ENCODE measurements around the gene PTPRU. TPM values are rescaled to one million over a fixed set of nuclear protein-coding genes. Genes with fewer than 3 reads are reported as not detected.

PTPRU gene
- total RNA-seq, 1 experiment from 2014 or later: 40.7 TPM

DNA sequence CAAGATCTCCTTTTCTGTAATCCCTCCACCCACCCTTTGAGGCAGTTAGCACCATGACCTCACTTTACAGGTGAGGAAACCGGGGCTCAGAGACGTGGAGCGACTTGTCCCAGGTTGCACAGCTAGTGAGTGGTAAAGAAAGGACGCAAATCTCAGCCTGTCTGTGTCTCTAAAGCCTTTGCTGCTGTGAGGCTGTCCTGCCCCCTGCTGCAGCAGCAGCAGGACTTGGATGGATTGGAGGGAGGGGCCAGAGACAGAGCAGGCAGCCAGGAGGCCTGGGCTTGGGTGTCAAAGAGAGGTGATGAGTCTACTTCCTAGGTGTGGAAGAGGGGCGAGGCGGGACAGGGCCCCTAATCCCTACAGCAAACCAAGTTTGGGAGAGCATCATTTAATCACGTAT, 69.6 kb downstream of the PTPRU start:
- no peaks in the 10 kb centered on the region for H3K9me3 ChIP-seq (ENCODE audit: control insufficient read depth in 1 of 2, insufficient read depth in 1 of 2, low read depth in 1 of 2, low read length in 2 of 2)
- CTCF ChIA-PET: no interaction called here

More for the DNA sequence above, 69.6 kb downstream of the PTPRU start:
- no peak overlapping the region for H3K4me3 ChIP-seq (replicated peaks in 1 of 2; ENCODE audit: low read depth in 1 of 2, low read length in 2 of 2)
- no peaks in the 10 kb centered on the region for H4K20me1 ChIP-seq (ENCODE audit: insufficient read depth)
- no peaks in the 10 kb centered on the region for H3K27me3 ChIP-seq (ENCODE audit: insufficient read depth, low read length)
- TF ChIP-seq, protein P1, sequence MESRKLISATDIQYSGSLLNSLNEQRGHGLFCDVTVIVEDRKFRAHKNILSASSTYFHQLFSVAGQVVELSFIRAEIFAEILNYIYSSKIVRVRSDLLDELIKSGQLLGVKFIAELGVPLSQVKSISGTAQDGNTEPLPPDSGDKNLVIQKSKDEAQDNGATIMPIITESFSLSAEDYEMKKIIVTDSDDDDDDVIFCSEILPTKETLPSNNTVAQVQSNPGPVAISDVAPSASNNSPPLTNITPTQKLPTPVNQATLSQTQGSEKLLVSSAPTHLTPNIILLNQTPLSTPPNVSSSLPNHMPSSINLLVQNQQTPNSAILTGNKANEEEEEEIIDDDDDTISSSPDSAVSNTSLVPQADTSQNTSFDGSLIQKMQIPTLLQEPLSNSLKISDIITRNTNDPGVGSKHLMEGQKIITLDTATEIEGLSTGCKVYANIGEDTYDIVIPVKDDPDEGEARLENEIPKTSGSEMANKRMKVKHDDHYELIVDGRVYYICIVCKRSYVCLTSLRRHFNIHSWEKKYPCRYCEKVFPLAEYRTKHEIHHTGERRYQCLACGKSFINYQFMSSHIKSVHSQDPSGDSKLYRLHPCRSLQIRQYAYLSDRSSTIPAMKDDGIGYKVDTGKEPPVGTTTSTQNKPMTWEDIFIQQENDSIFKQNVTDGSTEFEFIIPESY (IDR thresholded peaks at IDR 0.05; ENCODE audit: extremely low read depth, insufficient replicate concordance, low read length): no peak
- no peak for TF ChIP-seq POLR2AphosphoS5 (IDR thresholded peaks at IDR 0.05; ENCODE audit: low read depth, low read length)
- TF ChIP-seq EZH2phosphoT487 (IDR thresholded peaks at IDR 0.05; ENCODE audit: borderline replicate concordance): no peak
- TF ChIP-seq FOSL1 (IDR thresholded peaks at IDR 0.05; ENCODE audit: low read depth): no peak
- TF ChIP-seq CBX3 (IDR thresholded peaks at IDR 0.05; ENCODE audit: low read depth): no peak
- TF ChIP-seq, protein P2, sequence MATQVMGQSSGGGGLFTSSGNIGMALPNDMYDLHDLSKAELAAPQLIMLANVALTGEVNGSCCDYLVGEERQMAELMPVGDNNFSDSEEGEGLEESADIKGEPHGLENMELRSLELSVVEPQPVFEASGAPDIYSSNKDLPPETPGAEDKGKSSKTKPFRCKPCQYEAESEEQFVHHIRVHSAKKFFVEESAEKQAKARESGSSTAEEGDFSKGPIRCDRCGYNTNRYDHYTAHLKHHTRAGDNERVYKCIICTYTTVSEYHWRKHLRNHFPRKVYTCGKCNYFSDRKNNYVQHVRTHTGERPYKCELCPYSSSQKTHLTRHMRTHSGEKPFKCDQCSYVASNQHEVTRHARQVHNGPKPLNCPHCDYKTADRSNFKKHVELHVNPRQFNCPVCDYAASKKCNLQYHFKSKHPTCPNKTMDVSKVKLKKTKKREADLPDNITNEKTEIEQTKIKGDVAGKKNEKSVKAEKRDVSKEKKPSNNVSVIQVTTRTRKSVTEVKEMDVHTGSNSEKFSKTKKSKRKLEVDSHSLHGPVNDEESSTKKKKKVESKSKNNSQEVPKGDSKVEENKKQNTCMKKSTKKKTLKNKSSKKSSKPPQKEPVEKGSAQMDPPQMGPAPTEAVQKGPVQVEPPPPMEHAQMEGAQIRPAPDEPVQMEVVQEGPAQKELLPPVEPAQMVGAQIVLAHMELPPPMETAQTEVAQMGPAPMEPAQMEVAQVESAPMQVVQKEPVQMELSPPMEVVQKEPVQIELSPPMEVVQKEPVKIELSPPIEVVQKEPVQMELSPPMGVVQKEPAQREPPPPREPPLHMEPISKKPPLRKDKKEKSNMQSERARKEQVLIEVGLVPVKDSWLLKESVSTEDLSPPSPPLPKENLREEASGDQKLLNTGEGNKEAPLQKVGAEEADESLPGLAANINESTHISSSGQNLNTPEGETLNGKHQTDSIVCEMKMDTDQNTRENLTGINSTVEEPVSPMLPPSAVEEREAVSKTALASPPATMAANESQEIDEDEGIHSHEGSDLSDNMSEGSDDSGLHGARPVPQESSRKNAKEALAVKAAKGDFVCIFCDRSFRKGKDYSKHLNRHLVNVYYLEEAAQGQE (IDR thresholded peaks at IDR 0.05; ENCODE audit: low read depth): no peak
- TF ChIP-seq EGR1 (IDR thresholded peaks at IDR 0.05; ENCODE audit: low read depth): no peak
- TF ChIP-seq ELF1 (IDR thresholded peaks at IDR 0.05; ENCODE audit: borderline replicate concordance, low read depth): no peak
- TF ChIP-seq JUND (IDR thresholded peaks at IDR 0.05): no peak
- no peak for TF ChIP-seq SIN3A (IDR thresholded peaks at IDR 0.05; ENCODE audit: low read depth)
- no peak for TF ChIP-seq SP1 (IDR thresholded peaks at IDR 0.05; ENCODE audit: low read depth)
- no peak for TF ChIP-seq CEBPB (IDR thresholded peaks at IDR 0.05; ENCODE audit: low read depth)
- TF ChIP-seq, protein P3, sequence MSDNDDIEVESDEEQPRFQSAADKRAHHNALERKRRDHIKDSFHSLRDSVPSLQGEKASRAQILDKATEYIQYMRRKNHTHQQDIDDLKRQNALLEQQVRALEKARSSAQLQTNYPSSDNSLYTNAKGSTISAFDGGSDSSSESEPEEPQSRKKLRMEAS (IDR thresholded peaks at IDR 0.05): no peak
- TF ChIP-seq, protein P4, sequence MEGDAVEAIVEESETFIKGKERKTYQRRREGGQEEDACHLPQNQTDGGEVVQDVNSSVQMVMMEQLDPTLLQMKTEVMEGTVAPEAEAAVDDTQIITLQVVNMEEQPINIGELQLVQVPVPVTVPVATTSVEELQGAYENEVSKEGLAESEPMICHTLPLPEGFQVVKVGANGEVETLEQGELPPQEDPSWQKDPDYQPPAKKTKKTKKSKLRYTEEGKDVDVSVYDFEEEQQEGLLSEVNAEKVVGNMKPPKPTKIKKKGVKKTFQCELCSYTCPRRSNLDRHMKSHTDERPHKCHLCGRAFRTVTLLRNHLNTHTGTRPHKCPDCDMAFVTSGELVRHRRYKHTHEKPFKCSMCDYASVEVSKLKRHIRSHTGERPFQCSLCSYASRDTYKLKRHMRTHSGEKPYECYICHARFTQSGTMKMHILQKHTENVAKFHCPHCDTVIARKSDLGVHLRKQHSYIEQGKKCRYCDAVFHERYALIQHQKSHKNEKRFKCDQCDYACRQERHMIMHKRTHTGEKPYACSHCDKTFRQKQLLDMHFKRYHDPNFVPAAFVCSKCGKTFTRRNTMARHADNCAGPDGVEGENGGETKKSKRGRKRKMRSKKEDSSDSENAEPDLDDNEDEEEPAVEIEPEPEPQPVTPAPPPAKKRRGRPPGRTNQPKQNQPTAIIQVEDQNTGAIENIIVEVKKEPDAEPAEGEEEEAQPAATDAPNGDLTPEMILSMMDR (IDR thresholded peaks at IDR 0.05 in 2 of 3, conservative IDR thresholded peaks at IDR 0.05 in 1 of 3; ENCODE audit: borderline replicate concordance in 1 of 3, insufficient read depth in 1 of 3, low read depth in 2 of 3, low read length in 2 of 3): no peak
- H3K79me2 ChIP-seq (ENCODE audit: insufficient read depth, low read length): no peaks in the 10 kb centered on the region
- peaks cover 0 to 4% of the 10 kb centered on the region in 2 experiments; a peak in 1 of 4 replicates for H3K36me3 ChIP-seq (ENCODE audit: control insufficient read depth in 1 of 2, insufficient read depth in 2 of 2, low read length in 2 of 2)
- RAD21 ChIA-PET (ENCODE audit: low non-redundant PET in 1 of 2, low total read pairs in 2 of 2, uncharacterized antibody in 2 of 2, unreplicated experiment in 2 of 2): no interaction called here
- no peak overlapping the region for H2AFZ ChIP-seq (ENCODE audit: low read depth, low read length, poor library complexity, severe bottlenecking)
- BruUV-seq (replicated peaks): no TSS peak
- no peak overlapping the region for H3K27ac ChIP-seq (ENCODE audit: low read depth, low read length)
- POLR2A ChIA-PET: no interaction called here
- intact Hi-C loops (cut with micrococcal nuclease): no loop called here
- no peak overlapping the region for H3K4me2 ChIP-seq (ENCODE audit: low read length)
- H3K4me1 ChIP-seq (ENCODE audit: control insufficient read depth in 1 of 2, insufficient read depth in 2 of 2, low read length in 2 of 2): no peaks in the 10 kb centered on the region
- no peaks in the 10 kb centered on the region for H3K9me2 ChIP-seq (ENCODE audit: insufficient read depth)
- no peak for ATAC-seq
- DNase-seq (ENCODE audit: low read depth, low spot score): no peak
- no peak overlapping the region for H3K9ac ChIP-seq (ENCODE audit: low read length)
